CD4-positive, alpha-beta T cell treated with Interleukin-21 for 1 hour (primary cell): ENCODE results near the gene GLIS1.

ENCODE experiments used
- DNase-seq: peaks from one replicate; pipeline ENCODE4 v3.0.0-alpha.2; 2020

Gene GLIS1

GRCh38 chr1:53517821-53518352, 221.1 kb downstream of the GLIS1 start:
- no peak for DNase-seq

- no peak for DNase-seq
These were observed 221.9 kb downstream of the GLIS1 start for GRCh38 chr1:53517109-53517508.

GRCh38 chr1:53516181-53516580, 222.8 kb downstream of the GLIS1 start:
- DNase-seq, result no peak

- no peak for DNase-seq
These were observed 224.5 kb downstream of the GLIS1 start for GRCh38 chr1:53514436-53514835.

GRCh38 chr1:53513846-53514245, 225.1 kb downstream of the GLIS1 start:
- DNase-seq, result no peak

- no peak for DNase-seq
These were observed 225.9 kb downstream of the GLIS1 start for GRCh38 chr1:53512807-53513755.

GRCh38 chr1:53511933-53512806, 226.8 kb downstream of the GLIS1 start:
- no peak for DNase-seq

- DNase-seq, result no peak
These were observed 227.5 kb downstream of the GLIS1 start for GRCh38 chr1:53511323-53511932.

- DNase-seq, result no peak
These were observed 228.7 kb downstream of the GLIS1 start for GRCh38 chr1:53510215-53510614.

- DNase-seq, result no peak
These were observed 229.2 kb downstream of the GLIS1 start for GRCh38 chr1:53509775-53510174.

GRCh38 chr1:53508991-53509666, 229.8 kb downstream of the GLIS1 start:
- peak; percentile 4 for DNase-seq

- no peak for DNase-seq
These were observed 230.6 kb downstream of the GLIS1 start for GRCh38 chr1:53508056-53508990.

- no peak for DNase-seq
These were observed 231.7 kb downstream of the GLIS1 start for GRCh38 chr1:53507116-53507820.

- DNase-seq, result no peak
These were observed 232.5 kb downstream of the GLIS1 start for GRCh38 chr1:53506355-53507050.

GRCh38 chr1:53505891-53506290, 233.1 kb downstream of the GLIS1 start:
- no peak for DNase-seq

- DNase-seq, result no peak
These were observed 233.6 kb downstream of the GLIS1 start for GRCh38 chr1:53505401-53505800.

- DNase-seq, result no peak
These were observed 234.1 kb downstream of the GLIS1 start for GRCh38 chr1:53504901-53505300.

GRCh38 chr1:53503433-53504217, 235.3 kb downstream of the GLIS1 start:
- no peak for DNase-seq
